22Rv1 (cell line): ENCODE results near the gene CHST6.
A peak's percentile ranks its signal among the peaks of the same experiment; 100 is the strongest.
"Not testable (repeated sequence)": the region's sequence is repeated elsewhere in the genome, so short reads cannot be mapped to it uniquely, and the experiment has no call there.

ENCODE experiments used
- H3K27ac ChIP-seq: fragments of 450-650 bp; 2 replicates; pipeline ENCODE4 v1.5.1; 2017
- ZFX ChIP-seq: fragments of 450-650 bp; IDR thresholded peaks from 2 replicates; pipeline ENCODE4 v1.6.1; 2017; ENCODE audit warnings: antibody characterized with exemption, borderline replicate concordance
- TF ChIP-seq, protein P1 (sequence below): fragments of 450-650 bp; IDR thresholded peaks from 2 replicates; pipeline ENCODE4 v1.5.1; 2017; ENCODE audit warnings: mild to moderate bottlenecking

CHST6 gene

DNA sequence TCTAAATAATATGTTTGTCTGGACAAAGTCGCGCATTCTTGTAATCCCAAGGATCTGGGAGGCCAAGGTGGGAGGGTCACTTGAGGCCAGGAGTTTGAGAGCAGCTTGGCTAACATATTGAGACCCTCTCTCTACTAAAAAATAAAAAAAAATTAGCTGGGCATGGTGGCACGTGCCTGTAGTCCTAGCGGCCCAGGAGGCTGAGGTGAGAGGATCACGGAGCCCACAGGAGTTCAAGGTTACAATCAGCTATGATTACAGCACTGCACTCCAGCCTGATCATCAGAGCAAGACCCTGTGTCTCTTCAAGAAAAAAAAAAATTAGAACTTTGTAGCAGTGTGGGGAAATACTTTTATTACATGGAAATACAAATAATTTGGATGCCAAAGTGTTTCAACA, 6.1 kb upstream of the CHST6 start:
- no peak for TF ChIP-seq ZFX
- H3K27ac ChIP-seq, result no peak overlapping the region

DNA sequence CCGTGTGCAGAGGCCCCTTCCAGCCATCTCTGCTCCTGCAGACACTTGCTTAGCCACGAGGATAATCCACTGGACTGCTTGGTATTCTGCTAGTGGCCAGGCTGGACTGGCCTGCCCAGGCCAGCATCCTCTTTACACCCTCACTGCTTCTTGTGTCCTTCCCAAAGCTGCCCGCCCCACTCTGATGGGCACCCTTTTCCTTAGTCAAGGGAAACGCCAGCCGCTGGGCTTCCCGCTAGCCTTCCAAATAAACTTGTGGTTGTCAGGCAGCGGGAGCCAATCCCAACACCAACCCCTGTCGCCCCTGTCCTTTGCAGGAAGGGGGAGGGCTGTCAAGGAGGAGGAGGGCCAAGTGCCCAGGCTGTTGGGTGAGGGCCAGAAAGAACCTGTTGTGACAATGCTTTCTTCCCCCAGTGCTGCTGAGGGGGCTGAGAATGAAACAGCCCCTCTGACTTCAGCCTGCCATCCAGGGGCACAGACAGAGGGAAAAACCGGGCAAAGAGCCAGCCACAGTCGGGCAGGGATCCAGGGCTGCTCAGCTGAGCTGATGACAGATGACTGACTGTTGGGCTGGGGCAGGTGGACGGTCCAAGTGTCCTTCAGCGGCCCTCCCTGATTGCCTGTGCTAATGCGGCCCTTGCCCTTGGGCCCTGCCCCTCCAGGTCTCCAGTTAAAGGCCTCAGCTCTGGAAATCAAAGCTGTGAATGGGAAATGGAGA, 3.5 kb upstream of the CHST6 start:
- not testable (repeated sequence) for H3K27ac ChIP-seq

DNA sequence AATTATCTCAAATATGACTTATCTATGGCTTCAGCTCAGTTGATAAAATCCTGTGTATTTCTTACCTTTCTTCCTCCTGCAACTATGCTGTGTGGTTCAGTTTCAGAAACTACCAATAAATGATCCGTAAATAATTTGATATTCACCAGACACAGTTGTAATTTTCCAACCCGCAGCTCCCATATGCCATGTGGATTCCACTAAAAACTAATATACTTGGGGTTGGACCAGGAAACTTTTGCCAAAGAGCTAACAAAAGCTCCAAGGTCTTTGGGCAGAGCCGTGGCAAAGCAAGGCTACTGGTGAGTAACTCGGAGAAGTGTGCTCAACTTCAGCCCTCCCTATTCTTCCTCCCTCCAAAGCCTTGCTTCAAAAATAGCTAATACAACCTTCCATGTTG, 2.3 kb upstream of the CHST6 start:
- no peak overlapping the region for H3K27ac ChIP-seq
- no peak for TF ChIP-seq ZFX
- TF ChIP-seq, protein P1, sequence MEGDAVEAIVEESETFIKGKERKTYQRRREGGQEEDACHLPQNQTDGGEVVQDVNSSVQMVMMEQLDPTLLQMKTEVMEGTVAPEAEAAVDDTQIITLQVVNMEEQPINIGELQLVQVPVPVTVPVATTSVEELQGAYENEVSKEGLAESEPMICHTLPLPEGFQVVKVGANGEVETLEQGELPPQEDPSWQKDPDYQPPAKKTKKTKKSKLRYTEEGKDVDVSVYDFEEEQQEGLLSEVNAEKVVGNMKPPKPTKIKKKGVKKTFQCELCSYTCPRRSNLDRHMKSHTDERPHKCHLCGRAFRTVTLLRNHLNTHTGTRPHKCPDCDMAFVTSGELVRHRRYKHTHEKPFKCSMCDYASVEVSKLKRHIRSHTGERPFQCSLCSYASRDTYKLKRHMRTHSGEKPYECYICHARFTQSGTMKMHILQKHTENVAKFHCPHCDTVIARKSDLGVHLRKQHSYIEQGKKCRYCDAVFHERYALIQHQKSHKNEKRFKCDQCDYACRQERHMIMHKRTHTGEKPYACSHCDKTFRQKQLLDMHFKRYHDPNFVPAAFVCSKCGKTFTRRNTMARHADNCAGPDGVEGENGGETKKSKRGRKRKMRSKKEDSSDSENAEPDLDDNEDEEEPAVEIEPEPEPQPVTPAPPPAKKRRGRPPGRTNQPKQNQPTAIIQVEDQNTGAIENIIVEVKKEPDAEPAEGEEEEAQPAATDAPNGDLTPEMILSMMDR, result no peak

DNA sequence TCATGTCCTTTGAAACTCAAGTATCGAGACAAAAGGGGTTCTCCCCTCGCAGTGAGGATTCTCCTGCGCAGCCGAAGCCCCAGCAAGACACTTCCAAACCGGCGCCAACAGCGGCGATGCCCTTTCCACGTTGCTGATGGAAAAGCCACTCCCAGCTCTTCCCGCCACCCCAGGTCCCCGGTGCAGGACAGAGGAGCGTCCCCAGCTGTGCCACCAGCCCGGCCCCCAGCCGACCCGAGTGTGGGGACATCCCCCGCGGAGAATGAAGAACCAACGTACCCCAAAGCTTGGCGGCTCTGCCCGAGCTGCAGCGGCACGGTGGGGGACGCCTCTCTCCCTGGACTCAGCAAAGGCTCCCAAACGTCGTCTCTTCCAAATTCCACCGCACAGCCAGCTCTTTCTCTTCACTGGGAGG, 573 bp downstream of the CHST6 start:
- TF ChIP-seq, protein P1, result no peak
- TF ChIP-seq ZFX, result no peak
- H3K27ac ChIP-seq, result no peak overlapping the region

DNA sequence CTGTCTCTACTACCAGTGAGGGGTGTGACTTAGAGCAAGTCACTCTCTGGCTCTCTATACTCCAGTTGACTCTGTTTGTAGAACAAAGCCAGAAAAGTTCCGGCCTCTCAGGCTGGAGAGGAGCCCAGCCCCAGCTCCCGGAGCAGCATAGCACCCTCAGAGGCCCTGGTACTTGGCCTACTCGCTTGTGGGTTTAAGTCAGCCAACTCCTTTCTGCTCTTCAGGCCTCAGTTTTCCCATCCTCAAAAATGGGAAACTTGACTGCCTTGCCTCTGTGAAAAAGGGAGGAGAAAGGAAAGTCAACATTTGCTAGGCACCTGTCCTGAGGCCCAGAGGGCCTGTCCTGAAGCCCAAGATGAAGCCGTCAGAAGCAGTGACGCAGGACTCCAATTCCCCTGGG, 1.1 kb downstream of the CHST6 start:
- no peak overlapping the region for H3K27ac ChIP-seq
- no peak for TF ChIP-seq ZFX
- TF ChIP-seq, protein P1, result no peak

DNA sequence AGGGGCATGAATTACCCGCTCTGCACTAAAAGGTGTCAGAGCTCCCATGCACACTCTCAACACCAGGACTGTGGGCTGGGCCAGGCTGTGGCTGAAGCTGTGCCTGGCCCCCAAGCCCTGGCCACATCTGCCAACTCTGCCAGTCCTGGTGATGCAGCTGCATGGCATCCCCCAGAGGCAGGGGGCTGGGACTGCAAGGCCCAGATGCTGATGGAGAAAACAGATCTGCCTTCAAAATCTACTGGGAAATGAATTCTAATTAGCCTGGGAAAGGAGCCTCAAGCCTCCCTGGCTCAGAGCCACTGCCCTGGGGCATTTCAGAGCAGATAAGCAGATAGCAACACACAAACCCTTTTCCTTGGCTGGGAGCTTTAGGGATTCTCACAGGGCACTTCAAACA, 3.4 kb downstream of the CHST6 start:
- no peak overlapping the region for H3K27ac ChIP-seq
- TF ChIP-seq, protein P1, result peak; percentile 53
- TF ChIP-seq ZFX, result no peak

DNA sequence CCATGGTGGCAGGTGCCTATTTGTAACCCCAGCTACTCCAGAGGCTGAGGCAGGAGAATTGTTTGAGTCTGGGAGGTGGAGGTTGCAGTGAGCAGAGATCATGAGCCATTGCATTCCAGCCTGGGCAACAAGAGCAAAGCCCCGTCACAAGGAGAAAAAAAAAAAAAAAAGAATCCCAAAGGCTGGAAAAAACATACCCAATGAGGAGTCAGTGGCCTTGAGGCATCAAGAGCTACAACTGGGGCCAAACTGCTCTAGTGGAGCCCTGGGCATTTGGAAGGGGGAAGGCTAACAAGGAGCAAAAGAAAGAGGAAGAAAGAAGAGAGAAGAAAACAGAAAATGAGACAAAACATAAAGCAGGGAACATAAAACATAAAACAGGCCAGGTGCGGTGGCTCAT, 6.9 kb downstream of the CHST6 start:
- no peak for TF ChIP-seq ZFX
- TF ChIP-seq, protein P1, result no peak
- H3K27ac ChIP-seq, result no peak overlapping the region

DNA sequence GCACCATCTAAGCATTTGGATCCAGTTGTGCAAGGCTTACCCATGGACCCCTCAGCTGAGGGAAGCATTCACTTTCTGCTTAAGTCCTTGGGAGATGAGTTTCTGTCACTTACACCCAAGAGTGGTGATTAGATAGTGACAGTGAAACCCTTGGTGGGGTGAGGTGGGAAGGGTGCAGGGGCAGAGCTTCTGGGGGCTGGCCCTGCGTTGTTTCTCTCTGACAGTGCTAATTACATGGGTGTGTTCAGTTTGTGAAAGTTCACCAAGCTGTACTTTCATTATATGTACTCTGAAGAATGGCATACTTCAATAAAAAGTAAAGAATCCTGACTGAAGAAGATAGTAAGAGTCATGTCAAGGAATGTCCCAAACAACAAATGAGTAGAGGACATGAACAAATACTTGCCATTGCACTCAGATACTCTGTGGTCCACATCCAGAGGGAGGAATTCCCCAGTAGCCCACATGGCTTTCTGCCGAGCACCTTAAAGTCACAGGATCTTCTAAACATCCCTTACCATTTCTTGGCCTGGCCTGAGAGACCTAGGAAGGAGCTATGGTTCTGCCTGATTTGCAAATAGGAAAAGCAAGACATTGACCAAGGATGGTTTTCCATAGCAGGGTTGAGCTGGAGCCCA, 8.4 kb downstream of the CHST6 start:
- no peak overlapping the region for H3K27ac ChIP-seq
- TF ChIP-seq ZFX, result no peak
- TF ChIP-seq, protein P1, result no peak
